Endothelial cell (in vitro differentiated cells): ENCODE results near the gene GPR3. TPM values are rescaled to one million over a fixed set of nuclear protein-coding genes. Genes with fewer than 3 reads are reported as not detected.

ENCODE experiments used
- DNase-seq: peaks from one replicate; pipeline ENCODE4 v3.0.0; 2021; ENCODE audit warnings: low spot score
- H3K27ac Mint-ChIP-seq: one replicate; pipeline ENCODE4 v1.8.0; 2021; ENCODE audit warnings: mixed read lengths, inconsistent platforms; ENCODE audit not compliant: unreplicated experiment
- H3K27me3 Mint-ChIP-seq: one replicate; pipeline ENCODE4 v1.8.0; 2021; ENCODE audit warnings: mild to moderate bottlenecking, moderate library complexity, mixed read lengths, inconsistent platforms; ENCODE audit not compliant: unreplicated experiment
- H3K36me3 Mint-ChIP-seq: one replicate; pipeline ENCODE4 v1.8.0; 2021; ENCODE audit warnings: mild to moderate bottlenecking, low read depth, mixed read lengths, inconsistent platforms; ENCODE audit not compliant: unreplicated experiment
- H3K4me1 Mint-ChIP-seq: one replicate; pipeline ENCODE4 v1.8.0; 2021; ENCODE audit warnings: mild to moderate bottlenecking, mixed read lengths, inconsistent platforms; ENCODE audit not compliant: unreplicated experiment
- H3K4me3 Mint-ChIP-seq: one replicate; pipeline ENCODE4 v1.8.0; 2021; ENCODE audit warnings: mild to moderate bottlenecking, mixed read lengths, inconsistent platforms; ENCODE audit not compliant: unreplicated experiment
- H3K9me3 Mint-ChIP-seq: one replicate; pipeline ENCODE4 v1.8.0; 2021; ENCODE audit warnings: mixed read lengths, inconsistent platforms; ENCODE audit not compliant: unreplicated experiment
- CTCF ChIP-seq: fragments of 200-600 bp; sonication (generic); IDR thresholded peaks from one replicate; pipeline ENCODE4 v1.5.0; 2021; ENCODE audit warnings: antibody characterized with exemption; ENCODE audit not compliant: unreplicated experiment
- total RNA-seq: library from RNA; stranded (reverse); fragmentation: NEBNext Ultra II Directional; extraction: Animal tissue kit (Norgen Biotek cat#: 25700); gene quantifications from one replicate; pipeline ENCODE4 v1.2.1, GENCODE V29; 2021; ENCODE audit not compliant: unreplicated experiment

The GPR3 gene
- total RNA-seq, 1 donor from 2014 or later, result 2.4 TPM

DNA sequence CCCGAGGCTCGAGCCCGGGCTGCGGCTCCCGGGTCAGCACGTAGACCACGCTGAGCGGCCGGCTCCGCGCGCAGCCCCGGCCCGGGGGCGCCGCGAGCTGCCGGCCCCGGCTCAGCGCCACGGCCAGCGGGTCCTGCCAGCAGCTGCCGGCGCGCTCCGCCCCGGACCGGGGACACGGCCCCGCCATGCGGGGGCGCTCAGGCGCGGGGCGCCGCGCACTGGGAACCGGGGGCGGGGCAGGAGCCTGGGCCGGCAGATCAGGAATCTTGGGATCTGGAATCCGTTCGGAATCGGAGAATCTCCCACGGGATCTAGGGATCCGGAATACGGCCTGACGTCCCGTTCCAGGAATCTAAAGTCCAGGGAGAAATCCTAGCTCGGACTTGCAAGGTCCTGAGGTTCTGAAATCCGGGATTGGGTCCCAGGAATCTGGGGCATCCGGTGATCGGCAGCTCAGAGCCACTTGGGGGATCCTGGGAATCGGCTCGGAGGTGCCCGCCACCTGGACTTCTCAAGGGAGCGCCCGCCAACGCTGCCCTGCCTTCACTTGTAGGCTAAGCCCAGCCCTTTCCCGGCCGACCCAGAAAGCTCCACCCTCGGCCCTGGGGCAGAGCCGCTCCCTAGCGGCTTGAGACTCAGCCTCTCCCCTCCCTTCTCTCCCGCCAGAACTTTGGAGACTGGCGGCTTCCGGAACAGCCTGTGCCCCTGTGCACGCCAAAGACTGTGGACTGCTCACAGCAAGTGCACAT is 25.8 kb upstream of the GPR3 start, which contains the start of gene MAP3K6:
TSS of gene MAP3K6 (minus strand) at position 551 of the 749 bp plus-strand sequence. CDS start at position 187, 364 bp downstream.
- peaks cover 14% of the 10 kb centered on the region for H3K27me3 Mint-ChIP-seq
- H3K27ac Mint-ChIP-seq, result peak within 1 kb of the TSS; percentile 42
- peak; percentile 79 for DNase-seq
- H3K4me3 Mint-ChIP-seq, result peak within 1 kb of the TSS; percentile 91
- no peaks in the 10 kb centered on the region for H3K9me3 Mint-ChIP-seq
- TF ChIP-seq CTCF, result no peak
- H3K4me1 Mint-ChIP-seq, result peaks cover 24% of the 10 kb centered on the region
- peaks cover 13% of the 10 kb centered on the region for H3K36me3 Mint-ChIP-seq

- DNase-seq, result no peak
Observed at GRCh38 chr1:27367160-27367650, 25.2 kb upstream of the GPR3 start.

GRCh38 chr1:27368869-27369582 is 23.4 kb upstream of the GPR3 start:
- peak; percentile 15 for TF ChIP-seq CTCF
- no peaks in the 10 kb centered on the region for H3K9me3 Mint-ChIP-seq
- H3K27ac Mint-ChIP-seq, result no peak overlapping the region
- no peak overlapping the region for H3K4me3 Mint-ChIP-seq
- peaks cover 11% of the 10 kb centered on the region for H3K27me3 Mint-ChIP-seq
- DNase-seq, result no peak
- peaks cover 29% of the 10 kb centered on the region for H3K4me1 Mint-ChIP-seq
- no peaks in the 10 kb centered on the region for H3K36me3 Mint-ChIP-seq

More at GRCh38 chr1:27367160-27367650, 25.2 kb upstream of the GPR3 start:
- TF ChIP-seq CTCF, result no peak
- Mint-ChIP-seq H3K4me3 (peak overlapping the region; percentile 88), H3K36me3 (peaks cover 11% of the 10 kb centered on the region), H3K27me3 (peaks cover 15% of the 10 kb centered on the region), H3K4me1 (peaks cover 24% of the 10 kb centered on the region), H3K9me3 (no peaks in the 10 kb centered on the region), H3K27ac (no peak overlapping the region)

- H3K4me3 Mint-ChIP-seq, result peak overlapping the region; percentile 3
- H3K4me1 Mint-ChIP-seq, result peaks cover 37% of the 10 kb centered on the region
- H3K36me3 Mint-ChIP-seq, result no peaks in the 10 kb centered on the region
- no peak for DNase-seq
- no peak overlapping the region for H3K27ac Mint-ChIP-seq
- TF ChIP-seq CTCF, result no peak
- H3K27me3 Mint-ChIP-seq, result peaks cover 6% of the 10 kb centered on the region
- no peaks in the 10 kb centered on the region for H3K9me3 Mint-ChIP-seq
Observed at GRCh38 chr1:27372022-27372807, 20.2 kb upstream of the GPR3 start.
